ENCODE data around the gene MRPL12.

MRPL12 gene

GRCh38 chr17:81666342-81667191 is 36.6 kb upstream of the MRPL12 start, which contains the start of the genes CCDC137 and OXLD1:
TSS of gene CCDC137 (plus strand) at chr17:81666737. CDS start at chr17:81666767, 30 bp downstream.
TSS of gene OXLD1 (minus strand) at chr17:81666605. CDS start at chr17:81666577, 28 bp downstream.
- H3K79me2 ChIP-seq (ENCODE audit: control insufficient read depth, insufficient read depth, low read length) = peaks cover 18% of the 10 kb centered on the region
- DNase-seq = peak; percentile 98
- peak within 1 kb of the TSS; percentile 99 for H3K23ac ChIP-seq (ENCODE audit: low read length)
- H3K36me3 ChIP-seq (ENCODE audit: control insufficient read depth, insufficient read depth, low read length) = peaks cover 9% of the 10 kb centered on the region
- H3K4ac ChIP-seq (ENCODE audit: low read depth, low read length) = peak within 1 kb of the TSS; percentile 98
- H2BK15ac ChIP-seq (replicated peaks; ENCODE audit: low read depth) = no peak within 1 kb of the TSS
- peak within 1 kb of the TSS; percentile 94 for H3K18ac ChIP-seq (ENCODE audit: low read length)
- H4K8ac ChIP-seq (ENCODE audit: low read depth, low read length) = peak within 1 kb of the TSS; percentile 69
- peak within 1 kb of the TSS; percentile 95 for H4K5ac ChIP-seq (ENCODE audit: low read length)
- no CpG with 5 or more reads among the region's 96 CpGs for WGBS (ENCODE audit: extremely low coverage, insufficient coverage, low lambda C conversion rate)
- H3K27me3 ChIP-seq (ENCODE audit: insufficient read depth, low read length, poor library complexity) = no peaks in the 10 kb centered on the region
- H3K4me3 ChIP-seq (ENCODE audit: low read length) = peak within 1 kb of the TSS; percentile 95
- peak within 1 kb of the TSS; percentile 99 for H3K56ac ChIP-seq (ENCODE audit: low read length)
- H3K79me1 ChIP-seq (ENCODE audit: low read length) = peaks cover 20% of the 10 kb centered on the region
- H3K27ac ChIP-seq (ENCODE audit: low read depth, low read length) = peak within 1 kb of the TSS; percentile 76
- peak within 1 kb of the TSS; percentile 84 for H2BK5ac ChIP-seq (ENCODE audit: low read length)
- H3K4me1 ChIP-seq (ENCODE audit: control insufficient read depth, low read depth, low read length) = peaks cover 9% of the 10 kb centered on the region
- H3K9ac ChIP-seq (ENCODE audit: low read length) = peak within 1 kb of the TSS; percentile 99
- H2AK5ac ChIP-seq (ENCODE audit: low read length) = peak within 1 kb of the TSS; percentile 96
- no peak within 1 kb of the TSS for H2BK120ac ChIP-seq (ENCODE audit: low read depth, low read length)
- peak within 1 kb of the TSS; percentile 100 for H3K4me2 ChIP-seq (ENCODE audit: low read length)

GRCh38 chr17:81667754-81668153 is 35.4 kb upstream of the MRPL12 start:
- Histone ChIP-seq H3K79me1 (ENCODE audit: low read length) (peaks cover 20% of the 10 kb centered on the region), H3K79me2 (ENCODE audit: control insufficient read depth, insufficient read depth, low read length) (peaks cover 18% of the 10 kb centered on the region), H4K8ac (ENCODE audit: low read depth, low read length) (no peak overlapping the region), H2BK15ac (replicated peaks; ENCODE audit: low read depth) (no peak overlapping the region), H3K9ac (ENCODE audit: low read length) (peak overlapping the region; percentile 22), H2BK120ac (ENCODE audit: low read depth, low read length) (no peak overlapping the region), H3K27ac (ENCODE audit: low read depth, low read length) (no peak overlapping the region), H3K56ac (ENCODE audit: low read length) (peak overlapping the region; percentile 35), H3K4me3 (ENCODE audit: low read length) (no peak overlapping the region), H4K5ac (ENCODE audit: low read length) (no peak overlapping the region), H3K4me2 (ENCODE audit: low read length) (peak overlapping the region; percentile 25), H3K23ac (ENCODE audit: low read length) (no peak overlapping the region), H3K18ac (ENCODE audit: low read length) (no peak overlapping the region), H3K36me3 (ENCODE audit: control insufficient read depth, insufficient read depth, low read length) (peaks cover 17% of the 10 kb centered on the region), H3K27me3 (ENCODE audit: insufficient read depth, low read length, poor library complexity) (no peaks in the 10 kb centered on the region), H2AK5ac (ENCODE audit: low read length) (no peak overlapping the region), H2BK5ac (ENCODE audit: low read length) (no peak overlapping the region), H3K4ac (ENCODE audit: low read depth, low read length) (no peak overlapping the region), H3K4me1 (ENCODE audit: control insufficient read depth, low read depth, low read length) (peaks cover 9% of the 10 kb centered on the region)
- WGBS (ENCODE audit: extremely low coverage, insufficient coverage, low lambda C conversion rate) = no CpG with 5 or more reads among the region's 18 CpGs
- peak; percentile 40 for DNase-seq

- no peaks in the 10 kb centered on the region for H3K27me3 ChIP-seq (ENCODE audit: insufficient read depth, low read length, poor library complexity)
- no peak overlapping the region for H2AK5ac ChIP-seq (ENCODE audit: low read length)
- no CpG with 5 or more reads among the region's 18 CpGs for WGBS (ENCODE audit: extremely low coverage, insufficient coverage, low lambda C conversion rate)
- H2BK5ac ChIP-seq (ENCODE audit: low read length) = no peak overlapping the region
- no peak overlapping the region for H3K56ac ChIP-seq (ENCODE audit: low read length)
- peaks cover 13% of the 10 kb centered on the region for H3K79me1 ChIP-seq (ENCODE audit: low read length)
- no peak overlapping the region for H3K18ac ChIP-seq (ENCODE audit: low read length)
- H3K9ac ChIP-seq (ENCODE audit: low read length) = no peak overlapping the region
- peaks cover 10% of the 10 kb centered on the region for H3K79me2 ChIP-seq (ENCODE audit: control insufficient read depth, insufficient read depth, low read length)
- H3K4me2 ChIP-seq (ENCODE audit: low read length) = no peak overlapping the region
- H2BK15ac ChIP-seq (replicated peaks; ENCODE audit: low read depth) = no peak overlapping the region
- no peak overlapping the region for H2BK120ac ChIP-seq (ENCODE audit: low read depth, low read length)
- peaks cover 22% of the 10 kb centered on the region for H3K36me3 ChIP-seq (ENCODE audit: control insufficient read depth, insufficient read depth, low read length)
- H3K27ac ChIP-seq (ENCODE audit: low read depth, low read length) = no peak overlapping the region
- DNase-seq = no peak
- peaks cover 5% of the 10 kb centered on the region for H3K4me1 ChIP-seq (ENCODE audit: control insufficient read depth, low read depth, low read length)
- H3K23ac ChIP-seq (ENCODE audit: low read length) = no peak overlapping the region
- H3K4ac ChIP-seq (ENCODE audit: low read depth, low read length) = no peak overlapping the region
- no peak overlapping the region for H3K4me3 ChIP-seq (ENCODE audit: low read length)
- no peak overlapping the region for H4K5ac ChIP-seq (ENCODE audit: low read length)
- no peak overlapping the region for H4K8ac ChIP-seq (ENCODE audit: low read depth, low read length)
These were observed 30.7 kb upstream of the MRPL12 start for GRCh38 chr17:81672504-81672903.

- no peak for DNase-seq
- Histone ChIP-seq H3K18ac (ENCODE audit: low read length) (no peak overlapping the region), H2BK15ac (replicated peaks; ENCODE audit: low read depth) (no peak overlapping the region), H3K27ac (ENCODE audit: low read depth, low read length) (no peak overlapping the region), H3K4ac (ENCODE audit: low read depth, low read length) (no peak overlapping the region), H3K4me2 (ENCODE audit: low read length) (no peak overlapping the region), H4K8ac (ENCODE audit: low read depth, low read length) (no peak overlapping the region), H2BK5ac (ENCODE audit: low read length) (no peak overlapping the region), H3K23ac (ENCODE audit: low read length) (no peak overlapping the region), H2BK120ac (ENCODE audit: low read depth, low read length) (no peak overlapping the region), H3K36me3 (ENCODE audit: control insufficient read depth, insufficient read depth, low read length) (peaks cover 22% of the 10 kb centered on the region), H3K27me3 (ENCODE audit: insufficient read depth, low read length, poor library complexity) (no peaks in the 10 kb centered on the region), H3K56ac (ENCODE audit: low read length) (no peak overlapping the region), H3K4me3 (ENCODE audit: low read length) (no peak overlapping the region), H3K79me2 (ENCODE audit: control insufficient read depth, insufficient read depth, low read length) (peaks cover 6% of the 10 kb centered on the region), H3K9ac (ENCODE audit: low read length) (no peak overlapping the region), H3K4me1 (ENCODE audit: control insufficient read depth, low read depth, low read length) (peaks cover 2% of the 10 kb centered on the region), H2AK5ac (ENCODE audit: low read length) (no peak overlapping the region), H4K5ac (ENCODE audit: low read length) (no peak overlapping the region), H3K79me1 (ENCODE audit: low read length) (peaks cover 10% of the 10 kb centered on the region)
- no CpG with 5 or more reads among the region's 16 CpGs for WGBS (ENCODE audit: extremely low coverage, insufficient coverage, low lambda C conversion rate)
These were observed 30.2 kb upstream of the MRPL12 start for GRCh38 chr17:81672954-81673353.

- Histone ChIP-seq H3K9ac (ENCODE audit: low read length) (no peak overlapping the region), H3K36me3 (ENCODE audit: control insufficient read depth, insufficient read depth, low read length) (peaks cover 19% of the 10 kb centered on the region), H3K18ac (ENCODE audit: low read length) (no peak overlapping the region), H2BK5ac (ENCODE audit: low read length) (no peak overlapping the region), H2BK120ac (ENCODE audit: low read depth, low read length) (no peak overlapping the region), H4K8ac (ENCODE audit: low read depth, low read length) (no peak overlapping the region), H3K4me3 (ENCODE audit: low read length) (no peak overlapping the region), H3K79me2 (ENCODE audit: control insufficient read depth, insufficient read depth, low read length) (no peaks in the 10 kb centered on the region), H3K27ac (ENCODE audit: low read depth, low read length) (no peak overlapping the region), H2BK15ac (replicated peaks; ENCODE audit: low read depth) (no peak overlapping the region), H3K23ac (ENCODE audit: low read length) (no peak overlapping the region), H3K4ac (ENCODE audit: low read depth, low read length) (no peak overlapping the region), H3K27me3 (ENCODE audit: insufficient read depth, low read length, poor library complexity) (no peaks in the 10 kb centered on the region), H3K4me2 (ENCODE audit: low read length) (no peak overlapping the region), H3K4me1 (ENCODE audit: control insufficient read depth, low read depth, low read length) (no peaks in the 10 kb centered on the region), H2AK5ac (ENCODE audit: low read length) (no peak overlapping the region), H4K5ac (ENCODE audit: low read length) (no peak overlapping the region), H3K79me1 (ENCODE audit: low read length) (peaks cover 5% of the 10 kb centered on the region), H3K56ac (ENCODE audit: low read length) (no peak overlapping the region)
- no CpG with 5 or more reads among the region's 18 CpGs for WGBS (ENCODE audit: extremely low coverage, insufficient coverage, low lambda C conversion rate)
- DNase-seq = no peak
These were observed 29.5 kb upstream of the MRPL12 start for GRCh38 chr17:81673561-81674258.
